Posterior cingulate gyrus (tissue), 11 donors: ENCODE data around the gene SYT9.
A peak's percentile ranks its signal among the peaks of the same experiment; 100 is the strongest.
"Not testable (repeated sequence)": the region's sequence is repeated elsewhere in the genome, so short reads cannot be mapped to it uniquely, and the experiment has no call there.

Experiments used
- DNase-seq, 10 donors: peaks; one replicate each; pipeline versions ENCODE4 v3.0.0 to v3.0.0-alpha.2; 2020 to 2021; ENCODE audit warnings: mixed read lengths in 3 of 10
- intact Hi-C: fragments of 100-400 bp; cut with DNase I; formaldehyde crosslinking; loops from one replicate; pipeline ENCODE4 v1.15.1; 2023

The SYT9 gene

GRCh38 chr11:7493670-7494069 lies 242.0 kb downstream of the SYT9 start:
- no peak for DNase-seq
- intact Hi-C loops = no loop called here

GRCh38 chr11:7494086-7494745 lies 242.5 kb downstream of the SYT9 start:
- intact Hi-C loops = no loop called here
- no peak for DNase-seq

- no peak for DNase-seq
- intact Hi-C loops = no loop called here
These were observed 244.3 kb downstream of the SYT9 start for GRCh38 chr11:7495882-7496551.

- DNase-seq = no peak
- intact Hi-C loops = no loop called here
These were observed 246.5 kb downstream of the SYT9 start for GRCh38 chr11:7498193-7498592.

GRCh38 chr11:7499081-7499480 lies 247.4 kb downstream of the SYT9 start:
- no peak for DNase-seq
- intact Hi-C loops = no loop called here

GRCh38 chr11:7500251-7500650 lies 248.5 kb downstream of the SYT9 start:
- DNase-seq = no peak
- intact Hi-C loops = no loop called here

GRCh38 chr11:7501251-7501650 lies 249.5 kb downstream of the SYT9 start:
- intact Hi-C loops = no loop called here
- DNase-seq = no peak

- DNase-seq = no peak
- intact Hi-C loops = no loop called here
These were observed 250.2 kb downstream of the SYT9 start for GRCh38 chr11:7501894-7502293.

GRCh38 chr11:7506243-7506642 lies 254.5 kb downstream of the SYT9 start:
- no peak for DNase-seq
- intact Hi-C loops = no loop called here

GRCh38 chr11:7508087-7508486 lies 256.4 kb downstream of the SYT9 start:
- no peak for DNase-seq
- intact Hi-C loops = no loop called here

GRCh38 chr11:7509966-7510365 lies 258.3 kb downstream of the SYT9 start:
- intact Hi-C loops = loop anchor here (5.0 kb wide), 2 partner anchors 157 to 182 kb away; no protein-coding TSS in a partner anchor
- no peak for DNase-seq

- intact Hi-C loops = loop anchor here (5.0 kb wide), 2 partner anchors 156 to 181 kb away; no protein-coding TSS in a partner anchor
- DNase-seq = peak; percentile 43 to 93 (median 68)
These were observed 259.7 kb downstream of the SYT9 start for GRCh38 chr11:7511401-7511800.

GRCh38 chr11:7512525-7513233 lies 261.0 kb downstream of the SYT9 start:
- intact Hi-C loops = loop anchor here (1.0 to 5.0 kb wide), 3 partner anchors 65 to 180 kb away; no protein-coding TSS in a partner anchor
- peak in 7 of 10 donors; percentile 22 to 89 (median 44) for DNase-seq

- intact Hi-C loops = loop anchor here (1.0 to 5.0 kb wide), 3 partner anchors 64 to 179 kb away; no protein-coding TSS in a partner anchor
- DNase-seq = peak; percentile 67 to 97 (median 82)
These were observed 261.8 kb downstream of the SYT9 start, which contains the start of gene PPFIBP2 for GRCh38 chr11:7513234-7514098. PPFIBP2 (plus strand) TSS chr11:7513999; CDS start chr11:7549476, 35,477 bp downstream.

GRCh38 chr11:7514099-7514591 lies 262.4 kb downstream of the SYT9 start:
- intact Hi-C loops = loop anchor here (5.0 kb wide), 2 partner anchors 153 to 178 kb away; no protein-coding TSS in a partner anchor
- DNase-seq = peak in 6 of 10 donors; percentile 19 to 87 (median 60)

GRCh38 chr11:7515447-7515886 lies 263.8 kb downstream of the SYT9 start:
- DNase-seq = no peak
- intact Hi-C loops = no loop called here

- DNase-seq = no peak
- intact Hi-C loops = no loop called here
These were observed 264.8 kb downstream of the SYT9 start for GRCh38 chr11:7516475-7516874.

- DNase-seq, intact Hi-C loops: not testable (repeated sequence)
These were observed 266.0 kb downstream of the SYT9 start for GRCh38 chr11:7517743-7518142.
